Measurements from ENCODE around the gene CCDC102A.

Gene CCDC102A

GRCh38 chr16:57470711-57471110 is 65.7 kb downstream of the CCDC102A start:
- DNase-seq (ENCODE audit: extremely low read depth, low read depth) = no peak
- no peak for TF ChIP-seq CTCF (IDR thresholded peaks at IDR 0.05; ENCODE audit: low read depth, low read length)

- DNase-seq (ENCODE audit: extremely low read depth, low read depth) = no peak
Observed at GRCh38 chr16:57469917-57470470, 66.4 kb downstream of the CCDC102A start.

GRCh38 chr16:57469046-57469445 is 67.3 kb downstream of the CCDC102A start:
- no peak for TF ChIP-seq CTCF (IDR thresholded peaks at IDR 0.05; ENCODE audit: low read depth, low read length)
- DNase-seq (ENCODE audit: extremely low read depth, low read depth) = no peak

More at GRCh38 chr16:57469917-57470470, 66.4 kb downstream of the CCDC102A start:
- TF ChIP-seq CTCF (IDR thresholded peaks at IDR 0.05; ENCODE audit: low read depth, low read length) = no peak

GRCh38 chr16:57468346-57468745 is 68.0 kb downstream of the CCDC102A start:
- no peak for TF ChIP-seq CTCF (IDR thresholded peaks at IDR 0.05; ENCODE audit: low read depth, low read length)
- no peak for DNase-seq (ENCODE audit: extremely low read depth, low read depth)

- TF ChIP-seq CTCF (IDR thresholded peaks at IDR 0.05; ENCODE audit: low read depth, low read length) = no peak
- DNase-seq (ENCODE audit: extremely low read depth, low read depth) = no peak
Observed at GRCh38 chr16:57464523-57464922, 71.8 kb downstream of the CCDC102A start.

- DNase-seq (ENCODE audit: extremely low read depth, low read depth) = no peak
- no peak for TF ChIP-seq CTCF (IDR thresholded peaks at IDR 0.05; ENCODE audit: low read depth, low read length)
Observed at GRCh38 chr16:57462978-57463362, 73.4 kb downstream of the CCDC102A start.

- DNase-seq (ENCODE audit: extremely low read depth, low read depth) = peak; percentile 47
- peak; percentile 98 for TF ChIP-seq CTCF (IDR thresholded peaks at IDR 0.05; ENCODE audit: low read depth, low read length)
Observed at GRCh38 chr16:57462209-57462977, 74.0 kb downstream of the CCDC102A start, which contains the start of gene POLR2C. POLR2C (plus strand) TSS chr16:57462679; CDS start chr16:57462725, 46 bp downstream.

All from AG09319 (cell line).